Measurements from ENCODE around the gene MSRB1. TPM values are rescaled to one million over a fixed set of nuclear protein-coding genes. Genes with fewer than 3 reads are reported as not detected.

The MSRB1 gene
- total and polyA plus RNA-seq, 2 of the 8 experiments (the other 6 are each of a cell fraction or from before 2014, with no cell fraction given) = 28.2 to 51.4 TPM

GRCh38 chr16:1942047-1942809 is 771 bp downstream of the MSRB1 start:
- Histone ChIP-seq H3K9me3 (ENCODE audit: insufficient read depth in 2 of 2, low read depth in 1 of 2, low read length in 1 of 2) (no peaks in the 10 kb centered on the region), H3K23me2 (ENCODE audit: low read depth, low read length) (peaks cover 6% of the 10 kb centered on the region; the same call in 1 of the 2 replicates), H3K56ac (replicated peaks; ENCODE audit: insufficient read length, low read depth, low read length) (no peak overlapping the region), H2BK20ac (ENCODE audit: low read length) (no peak overlapping the region), H3K4ac (replicated peaks; ENCODE audit: insufficient read length, low read depth, low read length) (no peak overlapping the region), H4K5ac (ENCODE audit: insufficient read length, low read depth, low read length) (no peak overlapping the region), H4K91ac (replicated peaks; ENCODE audit: insufficient read length, low read length) (no peak overlapping the region), H3K9ac (replicated peaks in 1 of 4; ENCODE audit: extremely low read depth in 1 of 4, low read depth in 3 of 4, low read length in 3 of 4) (peak overlapping the region in 3 of 4 experiments; percentile 7 to 51 (median 42); a peak in 4 of 7 replicates), H3K79me1 (ENCODE audit: low read depth, low read length) (no peaks in the 10 kb centered on the region), H3K27ac (ENCODE audit: low read depth, low read length) (no peak overlapping the region), H3K79me2 (ENCODE audit: control insufficient read depth in 1 of 2, insufficient read depth in 2 of 2, low read length in 2 of 2) (no peaks in the 10 kb centered on the region), H2AFZ (ENCODE audit: low read length) (no peak overlapping the region), H4K20me1 (replicated peaks in 1 of 2; ENCODE audit: control insufficient read depth in 1 of 2, insufficient read depth in 2 of 2, low read length in 2 of 2) (peaks cover 0 to 4% of the 10 kb centered on the region in 2 experiments), H4K8ac (ENCODE audit: extremely low read depth, insufficient read depth, low read length) (0 out of 2 replicates have a peak overlapping the region, but pooled peaks have one; percentile 21), H3K4me1 (replicated peaks in 1 of 4; ENCODE audit: control insufficient read depth in 3 of 4, insufficient read depth in 4 of 4, low read length in 3 of 4) (peaks cover 0 to 11% (median 6%) of the 10 kb centered on the region in 4 experiments; a peak in 5 of 7 replicates), H3K36me3 (ENCODE audit: control insufficient read depth in 2 of 4, insufficient read depth in 4 of 4, low read length in 3 of 4) (peaks cover 4 to 12% (median 8%) of the 10 kb centered on the region in 4 experiments; a peak in 5 of 8 replicates), H2BK12ac (ENCODE audit: low read depth, low read length) (no peak overlapping the region), H3K23ac (ENCODE audit: insufficient read length) (no peak overlapping the region), H3K14ac (ENCODE audit: insufficient read length) (no peak overlapping the region), H3K27me3 (replicated peaks in 1 of 4; ENCODE audit: control insufficient read depth in 3 of 4, extremely low read depth in 1 of 4, insufficient read depth in 3 of 4, low read length in 3 of 4) (peaks cover 0 to 2% (median 0%) of the 10 kb centered on the region in 4 experiments; a peak in 1 of 7 replicates), H2BK5ac (ENCODE audit: low read depth, low read length) (no peak overlapping the region), H2BK120ac (replicated peaks; ENCODE audit: low read depth, low read length) (no peak overlapping the region), H2AK5ac (ENCODE audit: low read depth, low read length) (no peak overlapping the region), H3K18ac (ENCODE audit: extremely low read depth, low read length) (no peak overlapping the region), H3K4me3 (ENCODE audit: extremely low read depth in 1 of 4, insufficient read depth in 2 of 4, low read depth in 3 of 4, low read length in 4 of 4) (peak overlapping the region; percentile 55 to 87 (median 66)), H2BK15ac (ENCODE audit: low read length) (0 out of 2 replicates have a peak overlapping the region, but pooled peaks have one; percentile 29), H3K4me2 (ENCODE audit: insufficient read depth in 1 of 2, low read depth in 2 of 2, low read length in 2 of 2) (peak overlapping the region; percentile 71 to 89)
- POLR2A ChIA-PET (ENCODE audit: partially characterized antibody) = interaction anchor here (0.9 to 11.7 kb wide), 7 partner anchors 8 to 36 kb away, joined by 3 to 336 read pairs (median 6); partner anchors contain the start of genes NDUFB10, RNF151, RPL3L and RPS2
- TF ChIP-seq CREB1 (IDR thresholded peaks at IDR 0.05) (no peak), SAP30 (IDR thresholded peaks at IDR 0.05; ENCODE audit: insufficient read depth, insufficient replicate concordance, low read length) (no peak), EP300 (IDR thresholded peaks at IDR 0.05; ENCODE audit: borderline replicate concordance in 1 of 2, low read depth in 2 of 2, low read length in 2 of 2) (no peak), CHD2 (IDR thresholded peaks at IDR 0.05; ENCODE audit: low read length) (no peak)
- DNase-seq (ENCODE audit: low read depth in 1 of 2, low spot score in 2 of 2) = no peak
- no peak for FAIRE-seq
- 53% methylated on average over 14 of the region's 17 CpGs; no CpG with 5 or more reads in 1 of the 2 experiments for WGBS, 2 experiments (ENCODE audit: extremely low coverage in 1 of 2, insufficient coverage in 1 of 2, insufficient read length in 1 of 2, insufficient replicate concordance in 2 of 2, low coverage in 1 of 2, low lambda C conversion rate in 2 of 2, missing lambda C conversion rate in 1 of 2)
- CTCF ChIA-PET (ENCODE audit: partially characterized antibody) = interaction anchor here (0.7 to 6.3 kb wide), 10 partner anchors 10 to 80 kb away, joined by 3 to 62 read pairs (median 8); partner anchors contain the start of genes MEIOB and RPL3L

All from H1 (cell line).